BJ (cell line): Measurements from ENCODE around the gene C22orf39. TPM values are rescaled to one million over a fixed set of nuclear protein-coding genes. Genes with fewer than 3 reads are reported as not detected.

Experiments
- CTCF ChIA-PET: fragments of 350-600 bp; formaldehyde crosslinking; extraction: SDS; loops from one replicate; lab custom pipeline; 2021; ENCODE audit warnings: antibody characterized with exemption, inconsistent platforms; lab: Yijun Ruan, JAX
- POLR2A ChIA-PET: fragments of 300-600 bp; sonication (Branson Sonifier 250); formaldehyde crosslinking; extraction: SDS; loops from one replicate; lab custom pipeline; 2021; ENCODE audit warnings: antibody characterized with exemption; lab: Charles Lee
- DNase-seq: peaks from one replicate; pipeline ENCODE4 v3.0.0-alpha.2; 2011; ENCODE audit warnings: low read depth
- H3K27me3 ChIP-seq: 2 replicates; pipeline ENCODE4 v1.6.0; 2011; ENCODE audit warnings: low read length; ENCODE audit not compliant: control insufficient read depth, insufficient read depth
- H3K36me3 ChIP-seq: 2 replicates; pipeline ENCODE4 v1.5.1; 2011; ENCODE audit warnings: low read length; ENCODE audit not compliant: control insufficient read depth, insufficient read depth
- H3K4me3 ChIP-seq: 2 replicates; pipeline ENCODE4 v1.5.1; 2011; ENCODE audit warnings: low read depth, mild to moderate bottlenecking, control low read depth, low read length
- polyA plus RNA-seq: library from polyadenylated mRNA; depleted of rRNA; stranded (reverse); fragments of >200 nt; gene quantifications from 2 replicates; pipeline ENCODE4 v1.2.3, GENCODE V29; 2011
- TF ChIP-seq, protein P1 (sequence below): IDR thresholded peaks from 2 replicates; pipeline ENCODE4 v1.5.1; 2011; ENCODE audit warnings: low read depth, mild to moderate bottlenecking, control low read depth, inconsistent platforms, low read length, moderate library complexity; ENCODE audit not compliant: insufficient read depth

The C22orf39 gene
- polyA plus RNA-seq, 1 experiment: 16.3 TPM

GRCh38 chr22:19405652-19406051 is 41.9 kb downstream of the C22orf39 start:
- POLR2A ChIA-PET: no interaction called here
- no peak for DNase-seq
- Histone ChIP-seq H3K4me3 (no peak overlapping the region), H3K36me3 (peaks cover 12% of the 10 kb centered on the region), H3K27me3 (no peaks in the 10 kb centered on the region)
- TF ChIP-seq, protein P1, sequence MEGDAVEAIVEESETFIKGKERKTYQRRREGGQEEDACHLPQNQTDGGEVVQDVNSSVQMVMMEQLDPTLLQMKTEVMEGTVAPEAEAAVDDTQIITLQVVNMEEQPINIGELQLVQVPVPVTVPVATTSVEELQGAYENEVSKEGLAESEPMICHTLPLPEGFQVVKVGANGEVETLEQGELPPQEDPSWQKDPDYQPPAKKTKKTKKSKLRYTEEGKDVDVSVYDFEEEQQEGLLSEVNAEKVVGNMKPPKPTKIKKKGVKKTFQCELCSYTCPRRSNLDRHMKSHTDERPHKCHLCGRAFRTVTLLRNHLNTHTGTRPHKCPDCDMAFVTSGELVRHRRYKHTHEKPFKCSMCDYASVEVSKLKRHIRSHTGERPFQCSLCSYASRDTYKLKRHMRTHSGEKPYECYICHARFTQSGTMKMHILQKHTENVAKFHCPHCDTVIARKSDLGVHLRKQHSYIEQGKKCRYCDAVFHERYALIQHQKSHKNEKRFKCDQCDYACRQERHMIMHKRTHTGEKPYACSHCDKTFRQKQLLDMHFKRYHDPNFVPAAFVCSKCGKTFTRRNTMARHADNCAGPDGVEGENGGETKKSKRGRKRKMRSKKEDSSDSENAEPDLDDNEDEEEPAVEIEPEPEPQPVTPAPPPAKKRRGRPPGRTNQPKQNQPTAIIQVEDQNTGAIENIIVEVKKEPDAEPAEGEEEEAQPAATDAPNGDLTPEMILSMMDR: no peak
- CTCF ChIA-PET: interaction anchor here (1.6 kb wide), 1 partner anchor 12 kb away, joined by 5 read pairs; no protein-coding TSS in a partner anchor

GRCh38 chr22:19405133-19405532 is 42.4 kb downstream of the C22orf39 start:
- POLR2A ChIA-PET: interaction anchor here (0.5 kb wide), 1 partner anchor 1104 kb away, joined by 3 read pairs; no protein-coding TSS in a partner anchor
- TF ChIP-seq, protein P1: no peak
- H3K4me3 ChIP-seq: no peak overlapping the region
- no peaks in the 10 kb centered on the region for H3K27me3 ChIP-seq
- no peak for DNase-seq
- CTCF ChIA-PET: interaction anchor here (1.3 to 1.6 kb wide), 2 partner anchors 12 to 15 kb away, joined by 3 to 5 read pairs; no protein-coding TSS in a partner anchor
- H3K36me3 ChIP-seq: peaks cover 12% of the 10 kb centered on the region

- TF ChIP-seq, protein P1: no peak
- H3K4me3 ChIP-seq: no peak overlapping the region
- peaks cover 12% of the 10 kb centered on the region for H3K36me3 ChIP-seq
- DNase-seq: no peak
- H3K27me3 ChIP-seq: no peaks in the 10 kb centered on the region
- POLR2A ChIA-PET: interaction anchor here (0.5 kb wide), 1 partner anchor 1104 kb away, joined by 3 read pairs; no protein-coding TSS in a partner anchor
- CTCF ChIA-PET: interaction anchor here (1.3 to 1.6 kb wide), 2 partner anchors 11 to 14 kb away, joined by 3 to 5 read pairs; no protein-coding TSS in a partner anchor
Measured at GRCh38 chr22:19404676-19405075, 42.8 kb downstream of the C22orf39 start.

DNA sequence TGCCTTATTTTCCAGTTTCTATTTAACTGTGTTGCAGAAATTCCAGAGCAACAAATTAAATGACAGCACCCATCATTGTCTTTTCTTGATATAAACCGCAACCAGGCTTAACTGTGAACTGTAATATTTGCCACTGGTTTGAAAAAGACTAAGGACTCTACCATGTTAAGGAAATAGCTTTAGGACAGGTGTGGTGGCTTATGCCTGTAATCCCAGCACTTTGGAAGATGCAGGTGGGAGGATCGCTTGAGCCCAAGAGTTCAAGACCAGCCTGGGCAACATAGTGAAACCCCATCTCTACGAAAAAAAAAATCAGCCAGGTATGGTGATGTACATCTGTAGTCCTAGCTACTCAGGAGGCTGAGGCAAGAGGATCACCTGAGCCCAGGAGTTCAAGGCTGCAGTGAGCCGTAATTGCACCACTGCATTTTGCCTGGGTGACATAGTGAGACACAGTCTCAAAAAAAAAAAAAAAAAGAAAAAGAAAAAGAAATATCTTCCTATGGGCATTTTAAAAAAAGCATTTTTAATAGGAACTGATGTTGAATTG is 44.8 kb downstream of the C22orf39 start:
- Histone ChIP-seq H3K4me3 (no peak overlapping the region), H3K27me3 (no peaks in the 10 kb centered on the region), H3K36me3 (peaks cover 13% of the 10 kb centered on the region)
- TF ChIP-seq, protein P1: no peak
- ChIA-PET POLR2A (no interaction called here), CTCF (no interaction called here)
- DNase-seq: no peak

DNA sequence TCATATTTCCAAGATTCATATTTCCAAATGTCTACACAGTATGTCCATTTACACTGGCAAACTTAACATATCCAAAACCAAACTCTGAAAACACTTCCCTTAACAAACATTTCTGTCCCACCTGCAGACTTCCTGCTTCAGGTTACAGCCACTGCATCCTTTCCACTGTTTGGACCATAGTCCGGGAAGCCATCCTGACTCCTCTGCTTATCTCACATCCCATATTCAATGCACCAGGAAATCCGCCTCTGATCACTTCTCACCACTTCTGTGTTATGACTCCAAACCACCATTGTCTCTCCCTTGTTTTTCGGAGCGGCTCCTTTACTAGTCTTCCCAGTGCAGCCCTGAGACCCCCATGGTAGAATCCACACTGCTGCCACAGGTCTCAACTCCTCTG is 46.0 kb downstream of the C22orf39 start:
- peaks cover 18% of the 10 kb centered on the region for H3K36me3 ChIP-seq
- TF ChIP-seq, protein P1: no peak
- H3K4me3 ChIP-seq: no peak overlapping the region
- CTCF ChIA-PET: interaction anchor here (1.1 kb wide), 1 partner anchor 257 kb away, joined by 5 read pairs; the partner anchor contains the start of gene ESS2
- no peak for DNase-seq
- POLR2A ChIA-PET: no interaction called here
- no peaks in the 10 kb centered on the region for H3K27me3 ChIP-seq
